Gastrocnemius medialis (tissue), 4 donors: ENCODE data around the gene SPTBN1.

Experiments used
- POLR2A ChIP-seq, 2 donors: fragments of 450-650 bp; IDR thresholded peaks; one replicate each; pipeline ENCODE4 v1.6.1; 2017; ENCODE audit warnings: antibody characterized with exemption in 2 of 2, mild to moderate bottlenecking in 2 of 2, moderate library complexity in 2 of 2
- TF ChIP-seq, protein P1 (sequence below), 5 experiments: fragments of 450-650 bp in 3 of 5; fragments of 200-600 bp in 2 of 5; sonication (generic) in 2 of 5; IDR thresholded peaks in 4 of 5; conservative IDR thresholded peaks in 1 of 5; 1 replicate in 4 of 5; 2 replicates in 1 of 5; pipeline ENCODE4 v1.5.1; 2016 to 2019; ENCODE audit warnings: antibody characterized with exemption in 5 of 5, mild to moderate bottlenecking in 3 of 5, moderate library complexity in 3 of 5

DNA sequence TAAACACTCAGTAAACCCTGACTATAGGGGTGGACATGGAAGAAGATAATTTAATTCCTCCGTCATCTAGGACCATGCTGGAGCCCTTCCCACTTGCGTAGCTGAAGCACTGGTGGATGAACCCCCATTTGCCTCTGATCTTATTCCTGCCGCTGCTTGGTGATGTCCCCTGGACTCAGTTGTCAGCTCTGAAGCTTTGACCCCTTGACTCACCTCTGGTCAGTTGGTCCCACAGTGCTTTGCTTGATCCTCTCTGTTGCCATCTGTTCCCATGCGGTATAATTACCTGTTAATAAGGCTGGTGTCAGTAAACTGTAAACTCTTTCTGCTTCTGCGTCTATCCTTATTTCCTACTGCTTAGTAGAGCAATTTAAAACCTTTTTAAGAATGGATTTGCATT lies 126.9 kb downstream of the SPTBN1 start:
- no peak for TF ChIP-seq POLR2A (IDR thresholded peaks at IDR 0.05)
- TF ChIP-seq, protein P1, sequence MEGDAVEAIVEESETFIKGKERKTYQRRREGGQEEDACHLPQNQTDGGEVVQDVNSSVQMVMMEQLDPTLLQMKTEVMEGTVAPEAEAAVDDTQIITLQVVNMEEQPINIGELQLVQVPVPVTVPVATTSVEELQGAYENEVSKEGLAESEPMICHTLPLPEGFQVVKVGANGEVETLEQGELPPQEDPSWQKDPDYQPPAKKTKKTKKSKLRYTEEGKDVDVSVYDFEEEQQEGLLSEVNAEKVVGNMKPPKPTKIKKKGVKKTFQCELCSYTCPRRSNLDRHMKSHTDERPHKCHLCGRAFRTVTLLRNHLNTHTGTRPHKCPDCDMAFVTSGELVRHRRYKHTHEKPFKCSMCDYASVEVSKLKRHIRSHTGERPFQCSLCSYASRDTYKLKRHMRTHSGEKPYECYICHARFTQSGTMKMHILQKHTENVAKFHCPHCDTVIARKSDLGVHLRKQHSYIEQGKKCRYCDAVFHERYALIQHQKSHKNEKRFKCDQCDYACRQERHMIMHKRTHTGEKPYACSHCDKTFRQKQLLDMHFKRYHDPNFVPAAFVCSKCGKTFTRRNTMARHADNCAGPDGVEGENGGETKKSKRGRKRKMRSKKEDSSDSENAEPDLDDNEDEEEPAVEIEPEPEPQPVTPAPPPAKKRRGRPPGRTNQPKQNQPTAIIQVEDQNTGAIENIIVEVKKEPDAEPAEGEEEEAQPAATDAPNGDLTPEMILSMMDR (IDR thresholded peaks at IDR 0.05 in 4 of 5, conservative IDR thresholded peaks at IDR 0.05 in 1 of 5): no peak
